ENCODE data around the gene SRMS. TPM values are rescaled to one million over a fixed set of nuclear protein-coding genes. Genes with fewer than 3 reads are reported as not detected.

The SRMS gene
- total RNA-seq, 2 donors from 2014 or later, result not detected

DNA sequence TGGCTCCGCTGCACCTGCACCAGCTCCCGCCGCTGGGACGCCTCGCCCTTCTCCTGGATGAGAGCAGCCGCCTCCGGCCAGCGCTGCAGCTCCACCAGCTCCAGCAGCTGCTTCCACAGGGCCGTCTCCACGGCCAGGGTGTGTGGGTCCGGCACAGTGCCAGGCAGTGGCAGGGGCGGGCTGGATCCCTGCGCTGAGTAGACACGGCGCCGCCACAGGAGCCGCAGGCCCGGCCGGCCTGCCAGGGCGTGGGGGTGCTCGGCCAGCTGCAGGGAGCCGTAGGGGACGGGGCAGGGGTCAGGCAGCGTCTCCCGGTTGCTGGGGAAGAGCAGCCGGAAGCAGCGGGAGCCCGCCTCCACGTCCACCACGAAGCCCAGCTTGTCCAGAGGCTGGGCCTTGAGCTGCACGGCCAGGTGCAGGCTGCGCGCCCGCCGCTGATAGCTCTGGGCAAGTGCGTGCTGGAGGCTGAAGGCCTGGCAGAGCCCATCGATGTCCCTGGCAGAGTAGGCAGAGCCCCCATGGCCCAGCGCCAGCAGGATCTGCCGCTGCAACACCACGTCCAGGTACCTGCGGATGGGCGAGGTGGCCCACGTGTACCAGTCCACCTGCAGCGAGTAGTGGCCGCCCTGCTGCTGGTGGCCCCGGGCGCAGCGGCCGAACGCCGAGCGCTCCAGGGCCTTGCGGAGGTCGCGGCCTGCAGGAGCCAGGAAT, 15.8 kb upstream of the SRMS start:
- TF ChIP-seq, protein P1, sequence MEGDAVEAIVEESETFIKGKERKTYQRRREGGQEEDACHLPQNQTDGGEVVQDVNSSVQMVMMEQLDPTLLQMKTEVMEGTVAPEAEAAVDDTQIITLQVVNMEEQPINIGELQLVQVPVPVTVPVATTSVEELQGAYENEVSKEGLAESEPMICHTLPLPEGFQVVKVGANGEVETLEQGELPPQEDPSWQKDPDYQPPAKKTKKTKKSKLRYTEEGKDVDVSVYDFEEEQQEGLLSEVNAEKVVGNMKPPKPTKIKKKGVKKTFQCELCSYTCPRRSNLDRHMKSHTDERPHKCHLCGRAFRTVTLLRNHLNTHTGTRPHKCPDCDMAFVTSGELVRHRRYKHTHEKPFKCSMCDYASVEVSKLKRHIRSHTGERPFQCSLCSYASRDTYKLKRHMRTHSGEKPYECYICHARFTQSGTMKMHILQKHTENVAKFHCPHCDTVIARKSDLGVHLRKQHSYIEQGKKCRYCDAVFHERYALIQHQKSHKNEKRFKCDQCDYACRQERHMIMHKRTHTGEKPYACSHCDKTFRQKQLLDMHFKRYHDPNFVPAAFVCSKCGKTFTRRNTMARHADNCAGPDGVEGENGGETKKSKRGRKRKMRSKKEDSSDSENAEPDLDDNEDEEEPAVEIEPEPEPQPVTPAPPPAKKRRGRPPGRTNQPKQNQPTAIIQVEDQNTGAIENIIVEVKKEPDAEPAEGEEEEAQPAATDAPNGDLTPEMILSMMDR (IDR thresholded peaks at IDR 0.05), result no peak
- no peak for DNase-seq (ENCODE audit: low spot score)

DNA sequence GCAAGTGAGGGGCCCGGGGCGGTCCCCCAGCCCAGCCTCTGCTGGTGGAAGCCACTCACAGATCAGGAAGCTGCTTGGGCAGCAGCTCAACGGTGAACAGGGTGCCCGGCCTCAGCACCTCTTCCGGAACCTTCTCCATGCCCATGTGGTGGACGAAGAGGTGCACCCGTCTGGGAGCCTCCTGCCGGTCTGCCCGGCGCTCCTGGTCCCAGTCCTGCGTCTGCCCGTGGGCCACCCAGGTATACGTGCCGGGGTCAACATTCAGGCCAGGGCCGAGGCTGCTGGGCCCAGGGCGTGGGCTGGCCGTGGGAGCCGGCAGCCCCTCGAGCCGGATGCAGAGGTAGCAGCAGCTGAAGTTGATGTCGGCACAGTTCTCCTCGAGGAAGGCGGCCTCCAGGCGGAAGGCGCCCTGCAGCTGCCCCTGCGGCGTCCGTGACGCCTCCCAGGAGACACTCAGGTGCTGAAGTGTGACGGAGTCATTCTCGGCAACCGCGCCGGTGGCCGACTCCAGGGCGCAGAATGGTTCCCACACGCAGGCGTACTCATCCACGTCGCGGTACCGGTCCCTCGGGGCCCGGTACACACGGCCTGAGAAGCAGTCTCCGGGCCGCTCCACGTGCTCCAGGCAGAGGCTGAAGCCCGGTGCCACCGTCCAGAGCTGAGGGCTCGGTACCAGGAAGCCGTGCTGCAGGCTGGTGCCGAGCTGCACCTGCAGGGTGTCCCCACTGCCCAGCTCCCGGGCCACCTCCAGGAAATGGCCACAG, 15.1 kb upstream of the SRMS start:
- H3K4me3 ChIP-seq, result no peak overlapping the region
- TF ChIP-seq, protein P1 (IDR thresholded peaks at IDR 0.05), result no peak
- H3K27ac ChIP-seq, result no peak overlapping the region
- DNase-seq (ENCODE audit: low spot score) (no peak), ATAC-seq (ENCODE audit: insufficient number of reproducible peaks, low FRiP score, low read depth) (no peak)
- H3K4me1 ChIP-seq (ENCODE audit: control insufficient read depth in 1 of 2, low read depth in 2 of 2), result no peaks in the 10 kb centered on the region
- H3K36me3 ChIP-seq, result peaks cover 23% of the 10 kb centered on the region
- no peaks in the 10 kb centered on the region for H3K9me3 ChIP-seq
- no peaks in the 10 kb centered on the region for H3K27me3 ChIP-seq (replicated peaks; ENCODE audit: insufficient read depth)

More for the DNA sequence above, 15.8 kb upstream of the SRMS start:
- no peak overlapping the region for H3K4me3 ChIP-seq
- H3K27ac ChIP-seq, result no peak overlapping the region
- H3K27me3 ChIP-seq (replicated peaks; ENCODE audit: insufficient read depth), result no peaks in the 10 kb centered on the region
- no peak for ATAC-seq (ENCODE audit: insufficient number of reproducible peaks, low FRiP score, low read depth)
- H3K36me3 ChIP-seq, result peaks cover 23% of the 10 kb centered on the region
- H3K9me3 ChIP-seq, result no peaks in the 10 kb centered on the region
- H3K4me1 ChIP-seq (ENCODE audit: control insufficient read depth in 1 of 2, low read depth in 2 of 2), result no peaks in the 10 kb centered on the region

DNA sequence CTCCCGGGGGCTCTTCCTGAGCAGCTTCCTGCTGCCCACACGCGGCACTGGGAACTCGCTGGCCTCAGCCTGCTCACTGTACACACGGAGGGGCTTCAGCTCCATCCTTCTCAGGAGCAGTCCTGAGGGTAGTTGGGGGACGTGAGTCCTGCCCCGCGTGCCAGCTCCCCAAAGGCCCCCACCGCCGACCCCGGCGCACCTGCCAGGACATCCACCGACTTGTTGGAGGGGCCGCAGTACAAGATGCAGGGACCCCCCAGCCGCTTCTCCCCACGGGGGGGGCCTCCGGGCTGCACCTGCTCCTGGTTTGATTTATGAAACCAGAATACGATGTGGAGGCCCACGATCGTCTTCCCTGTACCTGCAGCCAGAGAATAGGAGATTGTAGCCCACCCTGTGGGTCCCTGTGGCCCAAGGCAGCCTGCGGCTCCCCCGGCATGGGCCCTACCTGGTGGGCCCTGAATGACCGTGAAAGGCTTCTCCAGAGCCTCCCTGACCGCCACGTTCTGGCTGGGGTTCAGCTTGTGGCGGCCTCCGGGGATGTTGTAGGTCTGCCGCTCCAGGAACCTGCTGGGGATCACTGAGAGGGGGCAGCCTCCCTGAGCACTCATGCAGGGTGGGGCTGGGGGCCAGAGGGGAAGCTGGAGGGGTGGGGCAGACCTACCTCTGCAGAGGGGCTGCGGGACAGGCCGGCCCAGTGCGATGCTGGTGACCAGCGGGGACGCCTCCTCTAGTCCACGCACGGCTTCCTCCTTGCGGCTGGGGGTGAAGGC, 14.3 kb upstream of the SRMS start:
- TF ChIP-seq, protein P1 (IDR thresholded peaks at IDR 0.05), result no peak
- DNase-seq (ENCODE audit: low spot score), result no peak
- H3K4me1 ChIP-seq (ENCODE audit: control insufficient read depth in 1 of 2, low read depth in 2 of 2), result no peaks in the 10 kb centered on the region
- no peak overlapping the region for H3K27ac ChIP-seq
- no peaks in the 10 kb centered on the region for H3K9me3 ChIP-seq
- H3K27me3 ChIP-seq (replicated peaks; ENCODE audit: insufficient read depth), result no peaks in the 10 kb centered on the region
- H3K4me3 ChIP-seq, result no peak overlapping the region
- peaks cover 23% of the 10 kb centered on the region for H3K36me3 ChIP-seq
- no peak for ATAC-seq (ENCODE audit: insufficient number of reproducible peaks, low FRiP score, low read depth)

DNA sequence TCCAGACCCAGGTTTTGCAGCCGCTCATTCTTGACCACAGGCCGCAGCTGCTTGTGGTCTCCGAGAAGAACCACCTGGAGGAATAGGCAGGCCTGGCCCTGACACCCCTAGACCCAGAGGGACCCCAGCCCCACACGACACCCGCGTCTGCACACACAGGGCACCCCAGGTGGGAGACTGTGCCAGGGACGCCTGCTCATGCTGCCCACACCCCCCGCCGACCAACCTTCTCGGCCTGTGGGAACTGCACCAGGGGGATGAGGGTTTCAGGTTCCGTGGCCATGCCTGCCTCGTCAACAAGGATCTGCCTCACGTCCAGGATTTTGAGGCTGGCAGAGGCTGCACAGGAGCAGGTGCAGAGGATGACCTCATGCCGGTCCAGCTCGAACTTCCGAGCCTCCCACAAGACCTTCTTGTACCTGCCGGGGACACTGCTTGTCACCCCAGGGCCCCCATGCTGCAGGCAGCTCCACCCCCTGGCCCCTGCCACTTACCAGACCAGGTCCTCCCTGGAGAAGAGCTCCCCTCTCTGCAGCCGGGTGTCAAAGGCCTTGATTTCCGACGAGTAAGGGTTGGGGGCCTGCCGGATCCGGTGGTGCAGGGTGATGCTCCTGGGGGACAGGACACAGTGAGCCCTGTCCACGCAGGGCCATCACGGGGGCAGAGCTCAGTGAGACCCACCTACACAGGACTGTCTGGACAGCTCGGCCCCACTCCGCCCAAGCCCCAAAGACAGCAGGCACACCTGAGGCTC, 13.5 kb upstream of the SRMS start:
- TF ChIP-seq, protein P1 (IDR thresholded peaks at IDR 0.05), result no peak
- Histone ChIP-seq H3K27ac (no peak overlapping the region), H3K9me3 (no peaks in the 10 kb centered on the region), H3K36me3 (peaks cover 23% of the 10 kb centered on the region), H3K4me1 (ENCODE audit: control insufficient read depth in 1 of 2, low read depth in 2 of 2) (no peaks in the 10 kb centered on the region), H3K27me3 (replicated peaks; ENCODE audit: insufficient read depth) (no peaks in the 10 kb centered on the region), H3K4me3 (no peak overlapping the region)
- ATAC-seq (ENCODE audit: insufficient number of reproducible peaks, low FRiP score, low read depth) (no peak), DNase-seq (ENCODE audit: low spot score) (no peak)

Measured in thoracic aorta (tissue), 2 donors.